DND-41 (cell line): Measurements from ENCODE around the gene CSNK1A1.

Experiments
- CTCF ChIP-seq: IDR thresholded peaks from 2 replicates; pipeline ENCODE4 v1.5.1; 2012; ENCODE audit warnings: borderline replicate concordance, low read length, moderate library complexity, mild to moderate bottlenecking; ENCODE audit not compliant: poor library complexity, severe bottlenecking; ENCODE audit errors: extremely low read depth
- EZH2 ChIP-seq: IDR thresholded peaks from 3 replicates; pipeline ENCODE4 v1.6.1; 2012; ENCODE audit warnings: borderline replicate concordance, low read depth, mild to moderate bottlenecking, moderate library complexity, low read length, inconsistent platforms; ENCODE audit not compliant: severe bottlenecking

GRCh38 chr5:149541893-149542292, 9.3 kb downstream of the CSNK1A1 start:
- TF ChIP-seq CTCF (no peak), EZH2 (no peak)
